CD4-positive, alpha-beta T cell (primary cell): ENCODE measurements around the gene DEDD2. TPM values are rescaled to one million over a fixed set of nuclear protein-coding genes. Genes with fewer than 3 reads are reported as not detected.

Experiments used
- ATAC-seq: fragments of 200-7000 bp; cut with Tn5 transposase; one replicate; pipeline ENCODE4 v1.10.0; 2022; ENCODE audit warnings: mild to moderate bottlenecking; ENCODE audit not compliant: poor library complexity
- CTCF ChIA-PET: fragments of 350-600 bp; sonication (Branson Sonifier 250); formaldehyde crosslinking; loops from one replicate; lab custom pipeline; 2021; ENCODE audit warnings: antibody characterized with exemption, inconsistent platforms; lab: Charles Lee
- POLR2A ChIA-PET: fragments of 350-600 bp; sonication (Branson Sonifier 250); formaldehyde crosslinking; loops from one replicate; lab custom pipeline; 2021; ENCODE audit warnings: antibody characterized with exemption, inconsistent platforms; lab: Charles Lee
- DNase-seq, 14 experiments: peaks; one replicate each; pipeline ENCODE4 v3.0.0-alpha.2; 2013 to 2020; ENCODE audit warnings: mixed read lengths in 2 of 14
- H3K27ac ChIP-seq, 2 donors: one replicate each; pipeline versions ENCODE4 v1.5.1 to v1.7.0; 2013; ENCODE audit warnings: low read length in 2 of 2, low read depth in 1 of 2, mild to moderate bottlenecking in 1 of 2
- H3K27me3 ChIP-seq, 2 experiments: 1 replicate in 1 of 2; 2 replicates in 1 of 2; pipeline versions ENCODE4 v1.6.1 to v1.7.0; 2013; ENCODE audit warnings: low read length in 2 of 2, control low read depth in 1 of 2, mild to moderate bottlenecking in 1 of 2, moderate library complexity in 1 of 2; ENCODE audit not compliant: insufficient read depth in 2 of 2, control insufficient read depth in 1 of 2
- H3K36me3 ChIP-seq: one replicate; pipeline ENCODE4 v1.6.1; 2013; ENCODE audit warnings: low read length, control low read depth; ENCODE audit not compliant: insufficient read depth
- H3K4me1 ChIP-seq: one replicate; pipeline ENCODE4 v1.6.1; 2013; ENCODE audit warnings: low read length, control low read depth; ENCODE audit not compliant: insufficient read depth
- H3K4me3 ChIP-seq: one replicate; pipeline ENCODE4 v1.5.1; 2013; ENCODE audit warnings: mild to moderate bottlenecking, low read length, moderate library complexity
- H3K9me3 ChIP-seq, 2 experiments: 1 replicate in 1 of 2; 2 replicates in 1 of 2; pipeline versions ENCODE4 v1.6.1 to v1.7.0; 2013; ENCODE audit warnings: low read length in 2 of 2, mild to moderate bottlenecking in 2 of 2, control low read depth in 1 of 2, moderate library complexity in 1 of 2; ENCODE audit not compliant: control insufficient read depth in 1 of 2, insufficient read depth in 1 of 2
- H3K27ac Mint-ChIP-seq: one replicate; pipeline ENCODE4 v1.8.0; 2020; ENCODE audit warnings: mixed read lengths
- H3K27me3 Mint-ChIP-seq: one replicate; pipeline ENCODE4 v1.8.0; 2021; ENCODE audit warnings: mixed read lengths
- H3K36me3 Mint-ChIP-seq: one replicate; pipeline ENCODE4 v1.8.0; 2021; ENCODE audit warnings: low read depth, mixed read lengths
- H3K4me1 Mint-ChIP-seq: one replicate; pipeline ENCODE4 v1.8.0; 2021; ENCODE audit warnings: low read depth, mixed read lengths
- H3K4me3 Mint-ChIP-seq: one replicate; pipeline ENCODE4 v1.8.0; 2020; ENCODE audit warnings: mild to moderate bottlenecking, mixed read lengths
- H3K9me3 Mint-ChIP-seq: one replicate; pipeline ENCODE4 v1.8.0; 2020; ENCODE audit warnings: mixed read lengths
- intact Hi-C, 2 experiments: fragments of 100-400 bp; cut with DNase I in 1 of 2; cut with micrococcal nuclease in 1 of 2; formaldehyde crosslinking; loops; one replicate each; pipeline versions ENCODE4 v1.15.1 to v1.9.0; 2023 to 2025; cut with DNase I, micrococcal nuclease
- total RNA-seq, 174 experiments: library from RNA in 2 of 174; stranded (reverse) in 2 of 174; gene quantifications; one replicate each; pipeline ENCODE4 v1.2.3 and lab custom pipeline; 2021 to 2026
- TF ChIP-seq, protein P1 (sequence below): fragments of 200-600 bp; IDR thresholded peaks from one replicate; pipeline ENCODE4 v1.8.0; 2022; ENCODE audit warnings: antibody characterized with exemption, mild to moderate bottlenecking

Gene DEDD2
- total RNA-seq, 2 experiments from 2014 or later, result 96.5 to 103 TPM

DNA sequence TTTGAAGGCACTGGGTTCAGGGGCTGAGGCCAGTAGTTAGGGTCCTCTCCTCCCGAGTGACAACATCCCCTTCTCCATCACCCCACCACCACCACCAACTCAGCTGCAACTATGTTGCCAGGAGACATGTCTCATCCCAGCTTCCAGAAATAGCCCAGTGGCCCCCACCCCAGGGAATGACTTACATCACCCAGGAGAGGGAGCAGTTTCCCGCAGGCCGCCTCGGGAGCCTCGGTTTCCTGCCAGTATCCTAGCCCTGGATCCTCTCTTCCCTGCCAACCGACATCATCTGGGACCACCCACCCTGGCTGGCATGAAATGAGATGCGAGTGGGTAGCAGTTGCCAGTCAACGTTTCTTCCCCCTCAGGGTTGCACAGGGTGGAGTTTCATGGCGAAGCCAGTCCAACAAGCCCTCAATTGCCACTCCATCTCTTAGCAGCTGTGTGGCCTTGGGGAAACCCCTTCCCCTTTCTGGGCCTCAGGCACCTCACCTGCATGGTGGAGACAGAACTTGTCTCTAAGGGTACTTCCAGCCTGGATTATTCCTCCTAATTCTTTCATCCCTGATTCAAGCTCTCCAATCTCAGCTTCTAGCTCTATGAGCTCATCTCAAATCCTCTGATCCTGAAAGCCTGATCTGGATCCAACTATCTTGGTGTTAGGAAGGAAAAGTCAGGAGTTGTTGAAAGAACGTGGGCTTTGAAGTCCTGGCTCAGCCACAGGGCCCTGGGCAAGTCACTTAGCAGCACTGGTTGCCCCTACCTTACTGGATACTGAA is 28.9 kb upstream of the DEDD2 start:
- no peaks in the 10 kb centered on the region for H3K9me3 Mint-ChIP-seq
- TF ChIP-seq, protein P1, sequence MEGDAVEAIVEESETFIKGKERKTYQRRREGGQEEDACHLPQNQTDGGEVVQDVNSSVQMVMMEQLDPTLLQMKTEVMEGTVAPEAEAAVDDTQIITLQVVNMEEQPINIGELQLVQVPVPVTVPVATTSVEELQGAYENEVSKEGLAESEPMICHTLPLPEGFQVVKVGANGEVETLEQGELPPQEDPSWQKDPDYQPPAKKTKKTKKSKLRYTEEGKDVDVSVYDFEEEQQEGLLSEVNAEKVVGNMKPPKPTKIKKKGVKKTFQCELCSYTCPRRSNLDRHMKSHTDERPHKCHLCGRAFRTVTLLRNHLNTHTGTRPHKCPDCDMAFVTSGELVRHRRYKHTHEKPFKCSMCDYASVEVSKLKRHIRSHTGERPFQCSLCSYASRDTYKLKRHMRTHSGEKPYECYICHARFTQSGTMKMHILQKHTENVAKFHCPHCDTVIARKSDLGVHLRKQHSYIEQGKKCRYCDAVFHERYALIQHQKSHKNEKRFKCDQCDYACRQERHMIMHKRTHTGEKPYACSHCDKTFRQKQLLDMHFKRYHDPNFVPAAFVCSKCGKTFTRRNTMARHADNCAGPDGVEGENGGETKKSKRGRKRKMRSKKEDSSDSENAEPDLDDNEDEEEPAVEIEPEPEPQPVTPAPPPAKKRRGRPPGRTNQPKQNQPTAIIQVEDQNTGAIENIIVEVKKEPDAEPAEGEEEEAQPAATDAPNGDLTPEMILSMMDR, result no peak
- no peak overlapping the region for H3K27ac ChIP-seq
- peak overlapping the region; percentile 63 for H3K4me3 Mint-ChIP-seq
- H3K27me3 Mint-ChIP-seq, result no peaks in the 10 kb centered on the region
- H3K4me1 Mint-ChIP-seq, result peaks cover 39% of the 10 kb centered on the region
- no peaks in the 10 kb centered on the region for H3K9me3 ChIP-seq
- ChIA-PET POLR2A (interaction anchor here (0.7 to 1.4 kb wide), 4 partner anchors 22 to 56 kb away, joined by 3 to 5 read pairs (median 3); partner anchors contain the start of genes PAFAH1B3 and PRR19), CTCF (interaction anchor here (0.6 to 3.3 kb wide), 4 partner anchors 24 to 114 kb away, joined by 3 to 30 read pairs (median 8); no protein-coding TSS in a partner anchor)
- peaks cover 7% of the 10 kb centered on the region for H3K36me3 Mint-ChIP-seq
- peaks cover 44% of the 10 kb centered on the region for H3K4me1 ChIP-seq
- DNase-seq (peak in 2 of 14 experiments; percentile 39 to 58), ATAC-seq (no peak)
- H3K36me3 ChIP-seq, result peaks cover 18% of the 10 kb centered on the region
- H3K4me3 ChIP-seq, result no peak overlapping the region
- H3K27ac Mint-ChIP-seq, result peak overlapping the region; percentile 43
- no peaks in the 10 kb centered on the region for H3K27me3 ChIP-seq
- intact Hi-C loops, result no loop called here

DNA sequence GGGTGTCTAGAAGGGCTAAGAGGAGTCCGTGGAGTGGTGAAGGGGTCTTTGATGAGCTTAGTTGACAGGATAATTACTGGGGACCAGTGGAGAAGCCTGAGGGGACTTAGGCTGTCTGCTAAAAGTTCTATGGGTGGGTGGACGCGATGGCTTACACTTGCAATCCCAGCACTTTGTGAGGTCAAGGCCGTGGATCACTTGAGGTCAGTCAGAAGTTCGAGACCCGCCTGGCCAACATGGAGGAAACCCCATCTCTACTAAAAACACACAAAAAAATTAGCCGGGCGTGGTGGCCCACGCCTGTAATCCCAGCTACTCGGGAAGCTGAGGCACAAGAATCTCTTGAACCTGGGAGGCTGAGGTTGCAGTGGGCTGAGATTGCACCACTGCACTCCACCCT is 27.8 kb upstream of the DEDD2 start:
- peaks cover 44% of the 10 kb centered on the region for H3K4me1 ChIP-seq
- Mint-ChIP-seq H3K9me3 (no peaks in the 10 kb centered on the region), H3K4me1 (peaks cover 46% of the 10 kb centered on the region), H3K27me3 (no peaks in the 10 kb centered on the region), H3K27ac (peak overlapping the region; percentile 81), H3K36me3 (peaks cover 10% of the 10 kb centered on the region), H3K4me3 (peak overlapping the region; percentile 95)
- TF ChIP-seq, protein P1, result no peak
- ChIA-PET POLR2A (interaction anchor here (0.6 to 4.2 kb wide), 13 partner anchors 8 to 112 kb away, joined by 3 to 59 read pairs (median 7); partner anchors contain the start of genes CIC, DEDD2, ERF and ZNF526), CTCF (interaction anchor here (0.6 to 3.3 kb wide), 15 partner anchors 10 to 113 kb away, joined by 3 to 30 read pairs (median 4); partner anchors contain the start of genes POU2F2 and ZNF526)
- no peaks in the 10 kb centered on the region for H3K9me3 ChIP-seq
- H3K27me3 ChIP-seq, result no peaks in the 10 kb centered on the region
- peak overlapping the region; percentile 71 to 95 for H3K27ac ChIP-seq
- ATAC-seq (no peak), DNase-seq (peak in 1 of 14 experiments; percentile 47)
- intact Hi-C loops, result loop anchor here (1.0 to 2.0 kb wide), 3 partner anchors 9 to 112 kb away; partner anchors contain the start of gene POU2F2 (in 2 of the 2)
- H3K36me3 ChIP-seq, result peaks cover 22% of the 10 kb centered on the region
- no peak overlapping the region for H3K4me3 ChIP-seq

DNA sequence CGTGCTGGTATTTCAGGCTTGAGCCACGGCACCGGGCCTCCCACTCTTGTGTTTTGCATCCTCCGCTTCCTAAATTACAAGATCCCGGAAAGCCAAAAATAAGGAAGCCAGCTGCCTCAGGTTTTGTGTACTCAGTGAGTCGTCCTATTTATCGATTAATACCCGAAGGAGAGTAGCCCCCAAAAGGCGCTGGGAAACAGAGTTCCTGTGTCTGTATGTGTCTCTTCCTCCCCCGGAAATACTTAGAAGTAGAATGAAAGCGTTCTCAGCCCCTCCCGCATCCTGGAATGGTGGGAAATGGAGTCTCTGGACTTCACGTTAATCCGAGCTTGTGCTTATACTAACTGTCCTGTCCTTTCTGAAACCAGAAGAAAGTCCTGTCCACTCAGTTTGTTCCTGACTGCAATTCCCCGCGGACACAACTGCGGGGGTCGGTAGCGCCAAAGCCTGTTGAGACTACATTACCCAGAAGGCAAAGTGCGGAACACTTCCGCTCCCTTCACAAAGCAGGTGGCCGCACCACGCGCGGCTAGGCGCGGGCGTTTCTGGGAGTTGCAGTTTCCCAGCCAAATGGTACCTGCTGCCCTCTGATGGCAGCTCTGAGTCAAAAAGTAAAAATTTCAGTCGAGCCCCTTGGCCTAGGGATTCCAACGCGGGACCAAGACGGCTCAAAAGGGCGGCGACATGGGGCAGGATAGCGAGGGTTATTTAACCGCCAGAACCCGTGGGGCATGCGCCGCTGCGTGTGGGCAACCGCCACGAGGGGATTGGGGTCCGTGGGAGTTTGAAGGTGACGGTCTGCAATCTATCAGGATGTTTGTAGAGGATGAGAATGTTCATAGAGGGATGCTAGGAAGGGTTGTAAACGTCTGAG is 27.1 kb upstream of the DEDD2 start:
- ATAC-seq (peak; percentile 41), DNase-seq (peak; percentile 82 to 96 (median 88))
- H3K9me3 Mint-ChIP-seq, result no peaks in the 10 kb centered on the region
- Histone ChIP-seq H3K27me3 (no peaks in the 10 kb centered on the region), H3K27ac (peak overlapping the region; percentile 71 to 95), H3K4me1 (peaks cover 50% of the 10 kb centered on the region), H3K4me3 (peak overlapping the region; percentile 83), H3K9me3 (no peaks in the 10 kb centered on the region), H3K36me3 (peaks cover 24% of the 10 kb centered on the region)
- ChIA-PET POLR2A (interaction anchor here (0.7 to 4.2 kb wide), 16 partner anchors 9 to 385 kb away, joined by 3 to 59 read pairs (median 5); partner anchors contain the start of genes CIC, DEDD2, ERF and PAFAH1B3), CTCF (interaction anchor here (0.6 to 3.3 kb wide), 18 partner anchors 9 to 112 kb away, joined by 3 to 30 read pairs (median 4); partner anchors contain the start of genes DEDD2, POU2F2 and ZNF526)
- H3K27ac Mint-ChIP-seq, result peak overlapping the region; percentile 81
- peaks cover 46% of the 10 kb centered on the region for H3K4me1 Mint-ChIP-seq
- H3K4me3 Mint-ChIP-seq, result peak overlapping the region; percentile 95
- TF ChIP-seq, protein P1, result peak; percentile 73
- intact Hi-C loops, result loop anchor here (1.0 to 2.0 kb wide), 6 partner anchors 10 to 112 kb away; partner anchors contain the start of genes POU2F2 (in 2 of the 2) and ERF (in 1 of the 2)
- peaks cover 13% of the 10 kb centered on the region for H3K36me3 Mint-ChIP-seq
- no peaks in the 10 kb centered on the region for H3K27me3 Mint-ChIP-seq
